ENCODE results near the gene SRGAP1. TPM values are rescaled to one million over a fixed set of nuclear protein-coding genes. Genes with fewer than 3 reads are reported as not detected.
A peak's percentile ranks its signal among the peaks of the same experiment; 100 is the strongest.
"Not testable (repeated sequence)": the region's sequence is repeated elsewhere in the genome, so short reads cannot be mapped to it uniquely, and the experiment has no call there.

The SRGAP1 gene
- total and polyA plus RNA-seq, 7 donors = 0.23 to 5.1 (median 1.5) TPM

DNA sequence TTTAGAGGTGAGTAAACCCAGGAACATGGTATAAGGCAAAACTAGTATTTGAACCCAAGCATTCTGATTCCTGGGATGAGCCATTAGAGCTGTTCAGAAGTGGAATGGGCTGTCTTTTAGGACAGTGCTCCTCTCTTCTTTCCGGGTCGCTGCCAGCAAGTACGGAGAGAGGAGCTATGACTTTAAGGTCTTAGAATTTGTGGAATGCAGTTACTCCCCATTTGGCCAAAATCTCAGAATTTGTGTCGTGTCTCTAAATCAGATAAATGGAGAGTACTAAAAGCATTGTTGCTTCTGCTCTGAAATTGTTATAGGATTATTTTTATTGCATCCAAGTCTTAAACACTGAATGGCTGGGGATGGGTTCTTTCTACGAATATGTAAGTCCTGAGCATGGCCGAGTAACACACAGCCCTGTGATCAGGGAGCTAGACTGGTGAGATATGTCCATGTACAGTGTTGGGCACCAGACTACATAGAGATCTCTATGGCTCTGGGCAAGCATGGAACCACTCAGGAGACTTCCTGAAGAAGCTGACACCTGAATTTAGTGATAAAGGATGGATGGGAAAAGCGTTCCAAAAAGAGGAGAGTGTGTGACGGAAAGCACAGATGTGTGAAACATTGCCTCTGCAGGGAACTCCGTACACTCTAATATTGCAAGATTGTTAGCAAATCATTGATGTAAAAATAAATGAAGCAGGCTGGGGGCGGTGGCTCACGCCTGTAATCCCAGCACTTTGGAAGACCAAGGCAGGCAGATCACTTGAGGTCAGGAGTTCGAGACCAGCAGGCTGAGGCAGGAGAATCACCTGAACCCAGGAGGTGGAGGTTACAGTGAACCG is 184.7 kb downstream of the SRGAP1 start:
- no peaks in the 10 kb centered on the region for H3K9me3 ChIP-seq
- TF ChIP-seq, protein P1, sequence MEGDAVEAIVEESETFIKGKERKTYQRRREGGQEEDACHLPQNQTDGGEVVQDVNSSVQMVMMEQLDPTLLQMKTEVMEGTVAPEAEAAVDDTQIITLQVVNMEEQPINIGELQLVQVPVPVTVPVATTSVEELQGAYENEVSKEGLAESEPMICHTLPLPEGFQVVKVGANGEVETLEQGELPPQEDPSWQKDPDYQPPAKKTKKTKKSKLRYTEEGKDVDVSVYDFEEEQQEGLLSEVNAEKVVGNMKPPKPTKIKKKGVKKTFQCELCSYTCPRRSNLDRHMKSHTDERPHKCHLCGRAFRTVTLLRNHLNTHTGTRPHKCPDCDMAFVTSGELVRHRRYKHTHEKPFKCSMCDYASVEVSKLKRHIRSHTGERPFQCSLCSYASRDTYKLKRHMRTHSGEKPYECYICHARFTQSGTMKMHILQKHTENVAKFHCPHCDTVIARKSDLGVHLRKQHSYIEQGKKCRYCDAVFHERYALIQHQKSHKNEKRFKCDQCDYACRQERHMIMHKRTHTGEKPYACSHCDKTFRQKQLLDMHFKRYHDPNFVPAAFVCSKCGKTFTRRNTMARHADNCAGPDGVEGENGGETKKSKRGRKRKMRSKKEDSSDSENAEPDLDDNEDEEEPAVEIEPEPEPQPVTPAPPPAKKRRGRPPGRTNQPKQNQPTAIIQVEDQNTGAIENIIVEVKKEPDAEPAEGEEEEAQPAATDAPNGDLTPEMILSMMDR (IDR thresholded peaks at IDR 0.05) = no peak
- H3K27ac ChIP-seq = no peak overlapping the region
- no peak overlapping the region for H3K4me3 ChIP-seq
- ATAC-seq = no peak
- intact Hi-C loops (cut with DNase I) = no loop called here
- no peaks in the 10 kb centered on the region for H3K36me3 ChIP-seq (ENCODE audit: insufficient read depth in 1 of 2, low read depth in 1 of 2)
- WGBS, 3 donors = 74 to 77% (median 75%) methylated on average over 13 of the region's 13 CpGs
- no peaks in the 10 kb centered on the region for H3K27me3 ChIP-seq (ENCODE audit: insufficient read depth in 3 of 3, low read length in 2 of 3)
- H3K4me1 ChIP-seq = no peaks in the 10 kb centered on the region
- peak in 1 of 2 donors; percentile 28 for DNase-seq

DNA sequence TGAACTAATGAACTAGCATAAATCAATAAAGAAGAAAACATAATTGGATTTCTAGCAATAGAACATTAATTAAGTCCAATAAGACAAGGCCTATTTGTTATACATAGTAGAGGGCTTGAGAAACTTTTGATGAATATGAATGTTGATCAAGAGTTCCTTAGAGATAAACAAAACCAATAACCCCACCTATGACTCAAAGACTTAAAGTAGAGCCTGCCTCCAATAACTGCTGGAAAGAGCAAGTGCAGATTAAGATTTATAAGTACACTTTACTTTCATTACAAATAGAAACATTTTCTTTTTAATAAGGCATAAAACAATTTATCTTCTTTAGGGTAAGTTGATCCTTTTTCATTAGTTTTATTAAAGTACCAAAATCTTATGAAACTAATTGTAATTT is 185.7 kb downstream of the SRGAP1 start:
- Histone ChIP-seq H3K27me3 (ENCODE audit: insufficient read depth in 3 of 3, low read length in 2 of 3) (no peaks in the 10 kb centered on the region), H3K4me1 (no peaks in the 10 kb centered on the region), H3K9me3 (no peaks in the 10 kb centered on the region), H3K27ac (no peak overlapping the region), H3K4me3 (no peak overlapping the region), H3K36me3 (ENCODE audit: insufficient read depth in 1 of 2, low read depth in 1 of 2) (no peaks in the 10 kb centered on the region)
- TF ChIP-seq, protein P1 (IDR thresholded peaks at IDR 0.05) = no peak
- ATAC-seq (no peak), DNase-seq (no peak)
- intact Hi-C loops (cut with DNase I) = no loop called here

DNA sequence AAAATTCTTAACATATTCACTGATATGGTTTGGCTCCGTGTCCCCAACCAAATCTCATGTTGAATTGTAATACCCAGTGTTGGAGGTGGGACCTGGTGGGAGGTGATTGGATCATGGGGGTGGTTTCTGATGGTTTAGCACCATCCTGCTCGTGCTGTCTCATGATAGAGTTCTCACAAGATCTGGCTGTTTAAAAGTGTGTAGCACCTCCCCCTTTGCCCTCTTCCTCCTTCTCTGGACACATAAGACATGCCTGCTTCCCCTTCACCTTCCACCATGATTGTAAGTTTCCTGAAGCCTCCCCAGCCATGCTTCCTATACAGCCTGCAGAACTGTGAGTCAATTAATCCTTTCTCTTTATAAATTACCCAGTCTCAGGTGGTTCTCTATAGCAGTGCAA is 189.6 kb downstream of the SRGAP1 start:
- H3K4me1 ChIP-seq; H3K27ac ChIP-seq; ATAC-seq; H3K4me3 ChIP-seq; intact Hi-C loops (cut with DNase I); H3K36me3 ChIP-seq (ENCODE audit: insufficient read depth in 1 of 2, low read depth in 1 of 2); DNase-seq; H3K27me3 ChIP-seq (ENCODE audit: insufficient read depth in 3 of 3, low read length in 2 of 3); H3K9me3 ChIP-seq: not testable (repeated sequence)
- 72 to 100% (median 95%) methylated on average over 2 of the region's 2 CpGs for WGBS, 3 donors

DNA sequence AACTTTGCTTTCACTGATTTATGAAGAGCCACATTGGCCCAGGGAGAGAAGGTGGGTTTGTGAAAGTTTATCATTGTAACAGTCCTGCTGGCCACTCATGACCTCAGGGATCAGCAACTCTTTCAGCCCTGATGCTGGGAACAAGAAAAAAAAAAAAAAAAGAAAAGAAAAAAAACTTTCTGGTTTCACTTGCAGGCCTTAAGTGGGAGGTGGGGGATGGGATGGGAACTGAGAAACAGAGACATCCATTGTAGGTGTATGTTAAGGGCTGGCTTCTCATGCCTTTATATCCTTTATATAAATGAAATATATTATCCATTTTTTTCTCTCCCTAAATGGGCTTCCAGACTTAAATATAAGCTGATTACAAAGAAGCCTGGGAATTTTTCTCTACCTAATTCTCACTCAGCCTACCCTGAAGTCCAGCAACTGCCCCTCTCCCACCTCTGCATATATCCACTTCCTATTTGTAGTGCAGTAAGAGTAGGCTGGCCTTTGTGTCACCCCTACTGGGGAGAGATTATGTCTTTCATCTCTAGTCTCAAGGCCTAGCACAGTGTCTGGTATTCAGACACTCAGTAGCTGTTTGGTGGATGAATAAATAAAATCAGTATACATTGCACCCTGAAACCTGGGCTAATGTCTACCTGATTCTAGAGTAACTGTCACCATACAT is 190.5 kb downstream of the SRGAP1 start:
- H3K4me1 ChIP-seq = peaks cover 4% of the 10 kb centered on the region
- H3K4me3 ChIP-seq = no peak overlapping the region
- DNase-seq (no peak), ATAC-seq (no peak)
- intact Hi-C loops (cut with DNase I) = no loop called here
- H3K27me3 ChIP-seq (ENCODE audit: insufficient read depth in 3 of 3, low read length in 2 of 3) = no peaks in the 10 kb centered on the region
- no peak overlapping the region for H3K27ac ChIP-seq
- no peaks in the 10 kb centered on the region for H3K36me3 ChIP-seq (ENCODE audit: insufficient read depth in 1 of 2, low read depth in 1 of 2)
- TF ChIP-seq, protein P1 (IDR thresholded peaks at IDR 0.05) = no peak
- no peaks in the 10 kb centered on the region for H3K9me3 ChIP-seq

DNA sequence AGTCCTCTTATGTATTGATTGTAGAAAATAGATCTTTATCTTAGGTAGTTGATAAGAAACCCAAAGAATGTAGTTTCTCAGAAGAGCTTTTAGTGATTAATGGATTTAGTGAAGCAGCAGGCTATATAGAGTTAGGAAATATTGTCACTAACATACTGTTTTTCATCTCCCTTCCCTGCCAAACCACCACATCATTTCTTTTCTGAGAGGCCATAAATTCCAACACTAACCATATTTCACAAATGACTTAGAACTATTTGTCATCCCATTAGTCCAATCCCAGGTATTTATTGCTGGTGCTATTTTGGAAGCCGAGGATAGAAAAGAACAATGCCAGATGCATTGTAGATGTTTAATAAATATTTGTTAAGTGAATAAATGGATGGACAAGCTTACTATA is 191.9 kb downstream of the SRGAP1 start:
- intact Hi-C loops (cut with DNase I) = no loop called here
- ATAC-seq (no peak), DNase-seq (no peak)
- no peak overlapping the region for H3K27ac ChIP-seq
- no peak overlapping the region for H3K4me3 ChIP-seq
- 38 to 90% (median 74%) methylated on average over 1 of the region's 1 CpG for WGBS, 3 donors
- TF ChIP-seq, protein P1 (IDR thresholded peaks at IDR 0.05) = no peak
- H3K36me3 ChIP-seq (ENCODE audit: insufficient read depth in 1 of 2, low read depth in 1 of 2) = no peaks in the 10 kb centered on the region
- no peaks in the 10 kb centered on the region for H3K9me3 ChIP-seq
- peaks cover 4% of the 10 kb centered on the region for H3K4me1 ChIP-seq
- H3K27me3 ChIP-seq (ENCODE audit: insufficient read depth in 3 of 3, low read length in 2 of 3) = no peaks in the 10 kb centered on the region
